GM19397 (cell line): ENCODE results near the gene ITGAD.

Source experiments
- ATAC-seq: cut with Tn5 transposase; IDR thresholded peaks from one replicate; pipeline ENCODE4 v1.9.1; 2021; ENCODE audit warnings: mild to moderate bottlenecking, moderate library complexity; ENCODE audit not compliant: unreplicated experiment

The ITGAD gene

DNA sequence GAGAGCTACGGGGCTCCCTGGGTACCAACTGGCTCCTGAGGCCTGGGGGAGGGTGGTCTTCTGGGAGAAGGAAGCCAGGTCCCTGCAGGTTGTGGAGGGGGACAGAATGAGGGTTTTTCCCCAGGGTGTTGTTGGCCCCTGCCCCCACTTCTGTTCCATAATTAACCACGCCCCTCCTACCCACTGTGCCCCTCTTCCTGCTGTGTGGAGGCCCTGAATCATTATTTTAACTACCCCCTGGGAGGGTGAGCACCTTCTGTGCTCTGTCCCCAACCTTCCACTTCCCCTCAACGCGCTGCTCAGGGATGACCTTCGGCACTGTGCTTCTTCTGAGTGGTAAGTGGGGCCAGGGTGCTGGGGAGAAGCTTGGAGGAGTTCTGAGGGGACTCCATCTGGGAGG is at the start of gene ITGAD:
Gene ITGAD (plus strand): TSS at position 280 of the 400 bp plus-strand sequence. CDS start 26 bp downstream, at position 306.
- ATAC-seq, result no peak

DNA sequence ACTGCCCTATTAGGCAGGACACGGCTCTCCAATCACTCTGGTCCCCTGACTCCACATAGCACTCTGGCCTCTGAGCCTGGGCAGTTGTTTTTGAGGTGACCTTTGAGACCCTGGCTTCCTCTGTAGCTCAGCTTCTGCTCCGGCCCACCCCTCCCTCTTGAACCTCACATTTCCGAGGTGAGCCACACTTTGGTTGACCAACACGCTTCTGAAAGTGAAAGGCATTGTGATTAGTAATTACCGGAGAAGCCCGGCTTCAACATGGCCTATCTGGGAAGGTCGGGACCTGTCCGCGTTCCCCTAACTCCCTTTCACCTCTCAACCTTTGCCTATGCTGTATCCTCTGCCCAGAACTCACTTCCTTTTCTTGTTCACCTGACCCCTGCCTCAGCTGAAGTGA is 48.4 kb upstream of the ITGAD start:
- ATAC-seq, result peak; percentile 90

DNA sequence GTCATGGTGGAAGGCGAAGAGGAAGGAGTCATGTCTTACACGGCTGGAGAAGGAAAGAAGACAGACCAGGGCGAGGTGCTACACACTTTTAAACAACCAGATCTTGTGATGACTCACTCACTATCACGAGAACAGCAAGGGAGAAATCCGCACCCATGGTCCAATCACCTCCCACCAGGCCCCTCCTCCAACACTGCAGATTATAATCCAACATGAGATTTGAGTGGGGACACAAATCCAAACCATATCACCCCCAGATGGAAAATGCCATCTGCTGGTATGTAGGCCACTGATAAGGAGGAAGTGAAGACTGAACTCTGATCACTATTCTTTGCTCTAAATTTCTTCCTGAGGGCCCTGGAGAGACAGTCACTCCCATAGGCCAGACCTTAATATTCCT is 45.7 kb upstream of the ITGAD start:
- no peak for ATAC-seq

DNA sequence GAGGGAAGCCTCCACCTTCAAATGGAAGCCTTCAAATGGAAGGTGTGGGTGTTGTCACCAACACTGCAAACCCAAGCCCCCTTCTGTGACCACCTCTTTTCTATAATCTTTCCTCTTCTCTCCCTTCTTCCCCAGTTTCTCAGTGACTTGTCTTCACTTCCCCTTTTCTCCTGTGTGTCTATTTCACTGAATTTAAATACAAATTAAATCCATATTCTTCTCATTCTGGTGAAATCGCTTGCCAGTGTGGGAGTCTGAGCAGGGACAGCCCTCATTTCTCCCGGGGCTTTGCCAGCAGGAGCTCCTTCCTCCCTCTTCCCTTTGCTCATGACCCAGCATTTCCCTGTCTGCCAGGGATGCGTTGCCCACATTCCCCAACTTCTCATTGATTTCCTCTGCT is 44.6 kb upstream of the ITGAD start:
- ATAC-seq, result no peak

GRCh38 chr16:31350275-31351005 is 42.7 kb upstream of the ITGAD start:
- no peak for ATAC-seq

GRCh38 chr16:31351246-31351941 is 41.7 kb upstream of the ITGAD start:
- no peak for ATAC-seq

DNA sequence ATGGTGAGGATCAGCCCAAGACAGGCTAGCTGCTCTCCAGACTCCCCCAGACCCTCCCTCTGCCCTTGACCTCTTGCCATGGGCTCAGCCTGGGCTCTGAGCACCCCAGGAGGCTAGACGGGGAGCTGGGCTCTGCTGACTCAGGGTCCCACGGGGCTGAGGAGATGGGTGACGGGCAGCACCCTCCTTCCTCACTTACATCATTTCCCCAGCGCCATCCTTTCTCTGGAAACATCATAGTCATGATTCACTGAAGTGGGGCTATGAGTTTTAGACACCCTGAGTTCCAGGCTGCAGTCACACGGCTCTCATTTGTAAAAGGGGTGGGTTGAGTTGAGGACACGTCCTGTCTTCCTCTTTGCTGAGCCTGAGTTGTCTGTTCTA is 41.2 kb upstream of the ITGAD start:
- ATAC-seq, result no peak

DNA sequence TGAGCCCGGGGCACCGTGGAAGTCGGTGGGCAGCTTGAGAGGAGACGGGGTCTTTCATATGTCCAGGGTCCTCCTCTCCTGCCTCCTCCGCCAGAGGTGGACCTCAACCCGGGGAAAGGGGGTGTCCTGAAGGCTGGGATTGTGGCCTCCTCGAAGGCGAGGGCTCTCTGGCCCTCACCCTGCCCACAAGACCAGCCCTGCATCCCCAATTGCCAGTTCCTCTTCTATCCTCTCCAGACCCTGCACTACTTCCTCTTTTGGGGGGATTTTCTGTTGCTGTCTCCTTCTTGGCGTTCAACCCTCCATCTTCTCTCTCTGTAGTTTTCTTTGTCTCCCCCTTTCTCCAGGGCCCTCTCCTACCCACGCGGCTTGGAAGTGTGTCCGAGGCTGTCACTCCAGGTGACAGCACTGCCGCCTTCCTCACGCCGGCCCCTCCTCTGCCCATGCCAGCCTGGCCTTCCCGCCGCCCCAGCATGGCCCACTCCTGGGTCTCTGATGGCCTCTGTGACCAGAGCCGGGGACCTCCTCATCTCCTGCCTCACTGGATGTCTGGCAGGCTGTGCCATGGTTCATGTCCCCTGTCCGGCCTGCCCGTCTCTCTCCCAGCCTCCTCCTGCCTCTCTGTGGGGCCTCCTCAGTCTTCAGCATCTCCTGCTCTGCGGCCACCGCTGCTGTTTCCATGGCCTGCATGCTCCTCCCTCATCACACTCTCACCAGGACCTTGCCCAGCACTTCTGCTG is 40.6 kb upstream of the ITGAD start:
- no peak for ATAC-seq

DNA sequence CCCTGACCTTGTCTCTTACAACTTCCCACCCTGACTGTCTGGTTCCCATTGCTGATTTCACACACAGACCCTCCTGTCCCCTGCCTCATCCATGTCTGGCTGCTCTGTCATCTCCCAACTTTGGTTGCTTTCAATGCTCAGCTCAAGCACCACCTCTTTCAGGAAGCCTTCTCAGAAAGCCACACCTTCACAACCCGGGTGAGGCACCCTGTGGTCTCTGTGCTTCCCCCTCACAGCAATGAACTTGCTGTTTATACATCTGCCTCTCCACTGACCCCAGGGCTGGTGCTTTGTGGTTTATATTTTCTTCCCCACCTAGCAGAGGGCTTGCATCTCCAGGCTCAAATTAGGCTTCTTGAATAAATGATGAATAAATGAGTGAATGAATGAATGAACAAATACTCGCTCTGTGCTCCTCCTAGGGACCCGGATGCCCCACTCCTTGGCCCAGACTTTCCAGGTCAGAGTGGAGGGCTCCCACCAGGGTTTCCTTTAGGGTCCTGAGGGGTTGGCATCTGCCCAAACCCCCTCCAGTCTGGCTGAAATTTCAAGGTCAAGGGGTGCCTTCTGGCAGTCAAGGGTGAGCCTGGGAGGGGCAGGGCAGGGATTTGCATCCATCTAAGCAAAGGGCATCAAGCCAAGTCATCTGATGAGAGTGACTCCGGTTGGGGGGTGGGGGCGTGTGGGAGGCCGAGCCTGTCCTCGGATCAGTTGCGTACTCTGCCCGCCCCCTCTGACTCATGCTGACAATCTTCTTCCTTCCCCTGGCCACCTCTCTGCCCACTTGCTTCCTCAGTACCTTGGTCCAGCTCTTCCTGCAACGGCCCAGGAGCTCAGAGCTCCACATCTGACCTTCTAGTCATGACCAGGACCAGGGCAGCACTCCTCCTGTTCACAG is 38.5 kb upstream of the ITGAD start, which contains the start of gene ITGAX:
Gene ITGAX (plus strand): TSS at position 783 of the 898 bp plus-strand sequence. CDS start 79 bp downstream, at position 862.
- peak; percentile 69 for ATAC-seq

DNA sequence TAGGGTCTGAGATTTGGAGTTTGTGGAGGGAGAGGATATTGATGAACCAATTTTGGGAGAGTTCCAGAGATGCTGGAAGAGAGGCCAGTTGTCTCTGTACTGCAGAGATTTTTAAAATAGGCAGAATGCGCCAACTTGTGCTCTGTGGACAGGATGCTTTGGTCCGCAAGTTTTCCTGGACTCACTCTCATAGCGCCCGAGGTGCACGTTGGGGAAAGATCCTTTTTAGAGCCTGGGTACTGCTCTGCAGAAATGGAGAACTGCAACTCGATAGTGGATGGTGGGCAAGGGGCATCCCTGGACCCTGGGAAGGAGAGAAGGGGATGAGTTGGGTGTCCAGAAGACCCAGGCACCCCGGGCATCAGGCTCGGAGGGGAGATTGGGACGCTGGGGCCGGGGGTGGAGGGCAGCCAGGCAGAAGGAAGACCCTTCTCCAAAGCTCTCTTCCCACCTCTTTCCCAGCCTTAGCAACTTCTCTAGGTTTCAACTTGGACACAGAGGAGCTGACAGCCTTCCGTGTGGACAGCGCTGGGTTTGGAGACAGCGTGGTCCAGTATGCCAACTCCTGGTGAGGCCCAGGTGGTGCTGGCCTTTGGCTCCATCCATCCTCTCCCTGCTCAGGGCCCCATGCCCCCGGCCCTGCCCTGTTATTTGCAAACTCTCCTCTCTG is 37.6 kb upstream of the ITGAD start:
- ATAC-seq, result no peak

GRCh38 chr16:31356566-31357323 is 36.4 kb upstream of the ITGAD start:
- no peak for ATAC-seq

GRCh38 chr16:31357324-31358109 is 35.6 kb upstream of the ITGAD start:
- no peak for ATAC-seq

GRCh38 chr16:31360251-31360650 is 32.9 kb upstream of the ITGAD start:
- no peak for ATAC-seq

GRCh38 chr16:31361201-31362110 is 31.7 kb upstream of the ITGAD start:
- ATAC-seq, result no peak

DNA sequence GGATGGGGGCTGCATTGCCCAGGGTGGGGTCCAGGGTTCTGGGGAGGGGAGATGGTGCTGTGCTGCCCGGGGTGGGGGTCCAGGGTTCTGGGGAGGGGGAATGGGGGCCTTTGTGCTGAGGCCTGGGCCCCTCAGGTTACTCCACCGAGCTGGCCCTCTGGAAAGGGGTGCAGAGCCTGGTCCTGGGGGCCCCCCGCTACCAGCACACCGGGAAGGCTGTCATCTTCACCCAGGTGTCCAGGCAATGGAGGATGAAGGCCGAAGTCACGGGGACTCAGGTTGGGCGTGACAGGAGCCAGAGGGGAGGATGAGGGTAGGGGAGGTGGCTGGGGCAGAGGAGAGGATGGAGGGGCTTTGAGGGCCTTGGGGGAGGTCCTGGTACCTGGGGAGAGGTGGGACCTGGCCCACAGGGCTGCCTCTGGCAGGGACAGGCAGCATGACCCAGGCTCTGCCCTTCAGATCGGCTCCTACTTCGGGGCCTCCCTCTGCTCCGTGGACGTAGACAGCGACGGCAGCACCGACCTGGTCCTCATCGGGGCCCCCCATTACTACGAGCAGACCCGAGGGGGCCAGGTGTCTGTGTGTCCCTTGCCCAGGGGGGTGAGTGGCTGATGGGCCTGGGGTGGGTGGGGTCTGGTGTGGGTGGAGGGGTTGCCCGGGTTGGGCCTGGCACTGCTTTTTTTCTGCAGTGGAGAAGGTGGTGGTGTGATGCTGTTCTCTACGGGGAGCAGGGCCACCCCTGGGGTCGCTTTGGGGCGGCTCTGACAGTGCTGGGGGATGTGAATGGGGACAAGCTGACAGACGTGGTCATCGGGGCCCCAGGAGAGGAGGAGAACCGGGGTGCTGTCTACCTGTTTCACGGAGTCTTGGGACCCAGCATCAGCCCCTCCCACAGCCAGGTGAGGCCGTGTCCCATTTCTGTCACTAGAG is 30.4 kb upstream of the ITGAD start:
- ATAC-seq, result no peak

- no peak for ATAC-seq
Observed at GRCh38 chr16:31363721-31364120, 29.4 kb upstream of the ITGAD start.

DNA sequence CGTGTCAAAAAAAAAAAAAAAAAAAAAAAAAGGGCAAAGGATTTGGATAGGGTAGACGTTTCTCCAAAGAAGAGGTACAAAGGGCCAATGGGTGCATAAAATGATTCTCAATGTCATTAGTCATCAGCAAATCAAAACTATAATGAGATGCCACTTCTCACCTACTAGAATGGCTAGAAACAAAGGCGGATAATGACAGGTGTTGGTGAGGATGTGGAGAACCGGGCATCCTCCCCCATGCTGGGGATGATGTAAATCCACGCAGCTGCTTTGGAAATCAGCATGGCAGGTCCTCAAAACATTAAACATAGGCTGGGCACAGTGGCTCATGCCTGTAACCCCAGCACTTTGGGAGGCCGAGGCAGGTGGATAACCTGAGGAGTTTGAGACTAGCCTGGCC is 28.7 kb upstream of the ITGAD start:
- ATAC-seq, result no peak
